ENCODE results near the gene CEACAM8.
"Not testable (repeated sequence)": the region's sequence is repeated elsewhere in the genome, so short reads cannot be mapped to it uniquely, and the experiment has no call there.

CEACAM8 gene

GRCh38 chr19:42540071-42540553 is 54.6 kb downstream of the CEACAM8 start:
- no peak for DNase-seq

DNA sequence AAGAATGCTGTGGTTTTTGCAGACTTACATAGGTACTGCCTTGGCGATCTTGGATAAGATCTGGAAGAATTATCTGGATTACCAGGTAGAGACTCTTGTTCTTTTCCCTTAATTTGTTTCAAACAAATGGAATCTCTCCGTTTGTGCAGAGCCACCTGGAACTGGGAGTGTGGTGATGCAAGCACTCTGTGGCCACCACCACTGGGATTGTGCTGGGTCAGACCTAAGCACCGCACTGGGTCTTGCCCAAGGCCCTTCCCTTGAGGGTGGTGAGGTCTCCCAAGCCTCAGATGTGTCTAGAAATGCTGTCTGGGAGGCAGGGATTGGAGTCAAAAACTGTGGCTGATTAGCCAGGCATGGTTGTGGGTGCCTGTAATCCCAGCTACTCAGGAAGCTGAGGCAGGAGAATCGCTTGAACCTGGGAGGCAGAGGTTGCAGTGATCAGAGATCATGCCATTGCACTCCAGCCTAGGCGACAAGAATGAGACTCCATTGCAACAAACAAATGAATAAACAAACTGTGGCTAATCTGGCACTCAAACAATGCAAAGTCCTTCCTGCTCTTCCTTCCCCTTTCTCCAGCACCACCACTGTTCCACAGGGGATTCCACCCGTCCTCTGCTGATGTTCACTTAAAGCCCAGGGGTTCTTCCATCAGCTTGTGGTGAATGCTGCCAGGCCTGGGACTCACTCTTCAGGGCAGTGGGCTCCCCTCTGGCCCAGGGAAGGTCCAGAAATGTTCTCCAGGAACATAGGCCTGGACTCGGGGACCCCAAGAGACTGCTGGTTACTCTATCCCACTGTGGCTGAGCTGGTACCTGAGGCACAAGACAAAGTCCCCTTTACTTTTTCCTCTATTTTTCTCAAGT is 55.6 kb downstream of the CEACAM8 start:
- DNase-seq = no peak

DNA sequence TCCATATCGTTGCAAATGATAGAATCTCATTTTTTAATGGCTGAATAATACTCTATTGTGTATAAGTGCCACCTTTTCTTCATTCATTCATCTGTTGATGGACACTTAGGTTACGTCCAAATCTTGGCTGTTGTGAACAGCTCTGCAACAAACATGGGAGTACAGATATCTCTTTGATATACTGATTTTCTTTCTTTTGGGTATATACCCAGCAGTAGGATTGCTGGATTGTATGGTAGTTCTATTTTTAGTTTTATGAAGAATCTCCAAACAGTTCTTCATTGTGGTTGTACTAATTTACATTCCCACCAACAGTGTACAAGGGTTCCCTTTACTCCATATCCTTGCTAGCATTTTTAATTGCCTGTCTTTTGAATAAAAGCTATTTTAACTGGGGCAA is 59.4 kb downstream of the CEACAM8 start:
- not testable (repeated sequence) for DNase-seq

GRCh38 chr19:42534391-42534790 is 60.3 kb downstream of the CEACAM8 start:
- DNase-seq = no peak

GRCh38 chr19:42532891-42533290 is 61.8 kb downstream of the CEACAM8 start:
- DNase-seq = no peak

GRCh38 chr19:42531313-42531712 is 63.4 kb downstream of the CEACAM8 start:
- no peak for DNase-seq

All from hematopoietic multipotent progenitor cell treated with erythropoietin and hydrocortisone succinate and interleukin-3 and kit ligand, for 6 days (in vitro differentiated cells).